B cell (primary cell): ENCODE data around the gene ARID4B. TPM values are rescaled to one million over a fixed set of nuclear protein-coding genes. Genes with fewer than 3 reads are reported as not detected.
"Not testable (repeated sequence)": the region's sequence is repeated elsewhere in the genome, so short reads cannot be mapped to it uniquely, and the experiment has no call there.

Source experiments
- ATAC-seq: fragments of 200-7000 bp; cut with Tn5 transposase; one replicate; pipeline ENCODE4 v1.10.0; 2021; ENCODE audit warnings: low read depth, mild to moderate bottlenecking, moderate number of reproducible peaks, moderate library complexity
- CTCF ChIA-PET: fragments of 350-600 bp; sonication (Branson Sonifier 250); formaldehyde crosslinking; loops from one replicate; lab custom pipeline; 2021; ENCODE audit warnings: antibody characterized with exemption, inconsistent platforms; lab: Charles Lee
- POLR2A ChIA-PET: fragments of 350-600 bp; sonication (Branson Sonifier 250); formaldehyde crosslinking; loops from one replicate; lab custom pipeline; 2021; ENCODE audit warnings: antibody characterized with exemption; lab: Charles Lee
- DNase-seq: peaks from one replicate; pipeline ENCODE4 v3.0.0; 2013
- H2AFZ ChIP-seq: 2 replicates; pipeline ENCODE4 v1.6.1; 2012; ENCODE audit warnings: mild to moderate bottlenecking, low read depth, low read length; ENCODE audit not compliant: insufficient read depth, poor library complexity, severe bottlenecking
- H3K27ac ChIP-seq, 2 donors: 1 replicate in 1 of 2; 2 replicates in 1 of 2; pipeline ENCODE4 v1.5.1; 2012 to 2013; ENCODE audit warnings: low read length in 2 of 2, mild to moderate bottlenecking in 2 of 2, moderate library complexity in 1 of 2
- H3K27me3 ChIP-seq, 4 experiments: fragments of 200-600 bp in 1 of 4; sonication (generic) in 1 of 4; replicated peaks in 1 of 4; 1 replicate in 2 of 4; 2 replicates in 2 of 4; pipeline versions ENCODE4 v1.6.1 to v1.7.0; 2013 to 2016; ENCODE audit warnings: low read length in 3 of 4, mild to moderate bottlenecking in 2 of 4, mixed read lengths in 1 of 4, moderate library complexity in 1 of 4; ENCODE audit not compliant: insufficient read depth in 4 of 4, control insufficient read depth in 3 of 4; ENCODE audit errors: control extremely low read depth in 1 of 4
- H3K36me3 ChIP-seq, 2 experiments: replicated peaks in 1 of 2; 1 replicate in 1 of 2; 2 replicates in 1 of 2; pipeline versions ENCODE4 v1.6.1 to v1.7.1; 2013; ENCODE audit warnings: low read length in 1 of 2; ENCODE audit not compliant: insufficient read depth in 2 of 2, control insufficient read depth in 1 of 2; ENCODE audit errors: control extremely low read depth in 1 of 2, extremely low read depth in 1 of 2
- H3K4me1 ChIP-seq, 2 donors: fragments of 200-600 bp in 1 of 2; sonication (generic) in 1 of 2; 1 replicate in 1 of 2; 2 replicates in 1 of 2; pipeline versions ENCODE4 v1.5.1 to v1.6.1; 2013 to 2017; ENCODE audit warnings: low read length in 2 of 2; ENCODE audit not compliant: control insufficient read depth in 2 of 2, insufficient read depth in 2 of 2
- H3K4me2 ChIP-seq: replicated peaks from 2 replicates; pipeline ENCODE3; 2012; ENCODE audit warnings: mild to moderate bottlenecking, low read depth, low read length; ENCODE audit not compliant: poor library complexity, severe bottlenecking
- H3K4me3 ChIP-seq, 5 experiments: fragments of 200-600 bp in 1 of 5; sonication (generic) in 1 of 5; 1 replicate in 3 of 5; 2 replicates in 2 of 5; pipeline versions ENCODE4 v1.5.1 to v1.7.0; 2011 to 2016; ENCODE audit warnings: low read length in 4 of 5, mild to moderate bottlenecking in 4 of 5, low read depth in 2 of 5, control low read depth in 1 of 5, moderate library complexity in 1 of 5; ENCODE audit not compliant: insufficient read depth in 1 of 5; ENCODE audit errors: control extremely low read depth in 1 of 5, extremely low read depth in 1 of 5
- H3K79me2 ChIP-seq: fragments of 200-600 bp; sonication (generic); one replicate; pipeline ENCODE4 v1.6.0; 2016; ENCODE audit warnings: low read length; ENCODE audit not compliant: control insufficient read depth, insufficient read depth
- H3K9ac ChIP-seq: fragments of 200-600 bp; sonication (generic); 2 replicates; pipeline ENCODE4 v1.6.1; 2017; ENCODE audit warnings: mild to moderate bottlenecking, low read length, moderate library complexity
- H3K9me3 ChIP-seq, 3 donors: one replicate each; pipeline versions ENCODE4 v1.6.1 to v1.7.1; 2013; ENCODE audit warnings: low read length in 2 of 3; ENCODE audit not compliant: control insufficient read depth in 2 of 3, insufficient read depth in 1 of 3; ENCODE audit errors: control extremely low read depth in 1 of 3
- H4K20me1 ChIP-seq: 2 replicates; pipeline ENCODE4 v1.6.0; 2012; ENCODE audit warnings: mild to moderate bottlenecking, low read length; ENCODE audit not compliant: insufficient read depth, control insufficient read depth, poor library complexity, severe bottlenecking
- H3K27ac Mint-ChIP-seq: one replicate; pipeline ENCODE4 v1.8.0; 2021; ENCODE audit warnings: mixed read lengths
- H3K27me3 Mint-ChIP-seq: one replicate; pipeline ENCODE4 v1.8.0; 2021; ENCODE audit warnings: mixed read lengths
- H3K4me1 Mint-ChIP-seq: one replicate; pipeline ENCODE4 v1.8.0; 2021; ENCODE audit warnings: mixed read lengths
- H3K4me3 Mint-ChIP-seq: one replicate; pipeline ENCODE4 v1.8.0; 2021; ENCODE audit warnings: mixed read lengths
- H3K9me3 Mint-ChIP-seq: one replicate; pipeline ENCODE4 v1.8.0; 2022; ENCODE audit warnings: mixed read lengths; ENCODE audit not compliant: insufficient read depth
- EZH2 ChIP-seq: IDR thresholded peaks from 2 replicates; pipeline ENCODE4 v1.6.1; 2012; ENCODE audit warnings: borderline replicate concordance, low read depth, mild to moderate bottlenecking, moderate library complexity, low read length; ENCODE audit not compliant: insufficient read depth, poor library complexity, severe bottlenecking
- WGBS: methylation state at CpG from one replicate; pipeline ENCODE4 v1.1.5; 2013; ENCODE audit warnings: missing lambda C conversion rate; ENCODE audit not compliant: insufficient coverage; 5-methylcytosine and 5-hydroxymethylcytosine counted together
- intact Hi-C: fragments of 100-400 bp; cut with micrococcal nuclease; formaldehyde crosslinking; loops from one replicate; pipeline ENCODE4 v1.10.0; 2022
- polyA plus RNA-seq: library from polyadenylated mRNA; depleted of rRNA; stranded (reverse); fragments of >200 nt; gene quantifications from 2 replicates; pipeline ENCODE4 v1.2.3, GENCODE V29; 2012
- total RNA-seq, 2 donors: library from RNA; stranded (reverse); fragments of 120-200 nt in 1 of 2; gene quantifications; 1 replicate in 1 of 2; 2 replicates in 1 of 2; pipeline versions ENCODE4 v1.2.3 to v1.2.4, GENCODE V29; 2013 to 2022
- TF ChIP-seq, protein P1 (sequence below): fragments of 200-600 bp; IDR thresholded peaks from one replicate; pipeline ENCODE4 v1.8.0; 2022; ENCODE audit warnings: antibody characterized with exemption, mild to moderate bottlenecking

The ARID4B gene
- total and polyA plus RNA-seq, 2 donors (not counting 1 experiment from before 2014, with no cell fraction given), result 13.2 to 110 TPM

DNA sequence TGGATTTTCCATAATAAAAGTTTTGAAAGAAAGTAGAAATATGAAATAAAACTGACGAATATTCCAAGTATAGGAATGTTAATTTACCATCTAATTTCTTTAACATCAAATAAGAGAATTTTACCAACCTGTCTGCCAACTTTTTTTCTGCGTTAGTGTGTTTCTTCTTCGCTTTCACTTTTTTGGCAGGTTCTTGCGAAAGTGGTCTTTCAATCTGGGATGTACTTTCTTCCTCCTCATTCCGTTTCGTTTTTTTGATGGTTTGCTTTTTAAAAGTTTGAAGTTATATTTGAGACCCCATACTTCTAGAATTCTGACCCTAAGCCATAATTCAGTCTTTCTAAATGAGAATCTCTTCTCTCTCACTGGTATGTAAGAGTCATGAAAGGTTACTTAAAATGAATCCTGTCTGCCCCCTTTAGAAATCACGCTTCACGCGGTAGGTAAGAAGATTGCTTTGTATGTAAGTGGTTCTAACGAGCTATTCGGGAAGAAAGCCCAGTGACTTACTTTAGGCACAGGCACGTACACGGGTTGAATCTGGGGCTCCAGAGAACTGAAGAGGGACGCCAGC, 167.5 kb downstream of the ARID4B start:
- peak overlapping the region; percentile 67 to 97 (median 78) for H3K4me3 ChIP-seq
- H3K27ac ChIP-seq, result peak overlapping the region; percentile 89 to 92
- DNase-seq (no peak), ATAC-seq (peak; percentile 59)
- H3K36me3 ChIP-seq, result peaks cover 4 to 24% of the 10 kb centered on the region in 2 experiments
- peaks cover 20% of the 10 kb centered on the region for H3K4me1 Mint-ChIP-seq
- POLR2A ChIA-PET, result interaction anchor here (0.5 to 2.0 kb wide), 8 partner anchors 15 to 787 kb away, joined by 3 to 12 read pairs (median 4); partner anchors contain the start of genes ARID4B, B3GALNT2, COA6 and GGPS1
- peak overlapping the region; percentile 99 for H3K9ac ChIP-seq
- H3K27me3 Mint-ChIP-seq, result no peaks in the 10 kb centered on the region
- peak overlapping the region; percentile 99 for H3K27ac Mint-ChIP-seq
- peak overlapping the region; percentile 97 for H3K4me3 Mint-ChIP-seq
- no peaks in the 10 kb centered on the region for H3K9me3 ChIP-seq
- intact Hi-C loops, result loop anchor here (2.0 to 10.0 kb wide), 5 partner anchors 56 to 788 kb away; partner anchors contain the start of genes B3GALNT2, COA6 and TARBP1
- H3K4me2 ChIP-seq, result peak overlapping the region; percentile 75
- CTCF ChIA-PET, result interaction anchor here (1.0 to 1.9 kb wide), 5 partner anchors 31 to 256 kb away, joined by 3 to 7 read pairs (median 4); no protein-coding TSS in a partner anchor
- no peaks in the 10 kb centered on the region for H3K27me3 ChIP-seq
- H2AFZ ChIP-seq, result peak overlapping the region; percentile 97
- H3K79me2 ChIP-seq, result peaks cover 52% of the 10 kb centered on the region
- H3K9me3 Mint-ChIP-seq, result no peaks in the 10 kb centered on the region
- 6% methylated on average over 9 of the region's 14 CpGs for WGBS
- TF ChIP-seq, protein P1, sequence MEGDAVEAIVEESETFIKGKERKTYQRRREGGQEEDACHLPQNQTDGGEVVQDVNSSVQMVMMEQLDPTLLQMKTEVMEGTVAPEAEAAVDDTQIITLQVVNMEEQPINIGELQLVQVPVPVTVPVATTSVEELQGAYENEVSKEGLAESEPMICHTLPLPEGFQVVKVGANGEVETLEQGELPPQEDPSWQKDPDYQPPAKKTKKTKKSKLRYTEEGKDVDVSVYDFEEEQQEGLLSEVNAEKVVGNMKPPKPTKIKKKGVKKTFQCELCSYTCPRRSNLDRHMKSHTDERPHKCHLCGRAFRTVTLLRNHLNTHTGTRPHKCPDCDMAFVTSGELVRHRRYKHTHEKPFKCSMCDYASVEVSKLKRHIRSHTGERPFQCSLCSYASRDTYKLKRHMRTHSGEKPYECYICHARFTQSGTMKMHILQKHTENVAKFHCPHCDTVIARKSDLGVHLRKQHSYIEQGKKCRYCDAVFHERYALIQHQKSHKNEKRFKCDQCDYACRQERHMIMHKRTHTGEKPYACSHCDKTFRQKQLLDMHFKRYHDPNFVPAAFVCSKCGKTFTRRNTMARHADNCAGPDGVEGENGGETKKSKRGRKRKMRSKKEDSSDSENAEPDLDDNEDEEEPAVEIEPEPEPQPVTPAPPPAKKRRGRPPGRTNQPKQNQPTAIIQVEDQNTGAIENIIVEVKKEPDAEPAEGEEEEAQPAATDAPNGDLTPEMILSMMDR, result no peak
- TF ChIP-seq EZH2, result no peak
- H4K20me1 ChIP-seq, result peaks cover 9% of the 10 kb centered on the region
- H3K4me1 ChIP-seq, result peaks cover 12 to 21% of the 10 kb centered on the region in 2 donors

DNA sequence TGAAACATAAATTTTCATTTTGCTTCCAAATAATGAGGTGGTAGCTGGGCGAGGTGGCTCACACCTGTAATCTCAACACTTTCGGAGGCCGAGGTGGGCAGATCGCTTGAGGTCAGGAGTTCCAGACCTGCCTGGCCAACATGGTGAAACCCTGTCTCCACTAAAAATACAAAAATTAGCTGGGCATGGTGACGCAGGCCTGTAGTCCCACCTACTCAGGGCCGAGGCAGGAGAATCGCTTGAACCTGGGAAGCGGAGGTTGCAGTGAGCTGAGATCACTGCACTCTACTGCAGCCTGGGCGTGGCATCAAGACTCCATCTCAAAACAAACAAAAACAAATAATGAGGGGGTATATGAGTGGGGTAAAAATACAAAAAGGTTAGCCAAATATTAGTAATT, 168.0 kb downstream of the ARID4B start:
- Mint-ChIP-seq H3K27ac (peak overlapping the region; percentile 80), H3K4me3 (peak overlapping the region; percentile 77), H3K4me1 (peaks cover 20% of the 10 kb centered on the region)
- peak overlapping the region; percentile 75 for H3K4me2 ChIP-seq
- H3K9me3 Mint-ChIP-seq, H4K20me1 ChIP-seq, H3K27me3 ChIP-seq, ATAC-seq, DNase-seq, H3K9me3 ChIP-seq, H3K27me3 Mint-ChIP-seq: not testable (repeated sequence)
- H3K27ac ChIP-seq, result peak overlapping the region; percentile 89 to 92
- H3K4me1 ChIP-seq, result peaks cover 12 to 21% of the 10 kb centered on the region in 2 donors
- peaks cover 4 to 26% of the 10 kb centered on the region in 2 experiments for H3K36me3 ChIP-seq
- CTCF ChIA-PET, result interaction anchor here (1.0 to 1.9 kb wide), 3 partner anchors 30 to 64 kb away, joined by 4 to 5 read pairs (median 4); no protein-coding TSS in a partner anchor
- 98% methylated on average over 5 of the region's 9 CpGs for WGBS
- POLR2A ChIA-PET, result interaction anchor here (1.4 to 2.0 kb wide), 2 partner anchors 28 to 32 kb away, joined by 3 to 12 read pairs; partner anchors contain the start of gene TOMM20
- H3K79me2 ChIP-seq, result peaks cover 54% of the 10 kb centered on the region
- H3K4me3 ChIP-seq, result peak overlapping the region in 2 of 5 experiments; percentile 67 to 97
- peak overlapping the region; percentile 99 for H3K9ac ChIP-seq
- peak overlapping the region; percentile 97 for H2AFZ ChIP-seq
- intact Hi-C loops, result loop anchor here (2.0 to 10.0 kb wide), 5 partner anchors 55 to 788 kb away; partner anchors contain the start of genes B3GALNT2, COA6 and TARBP1

DNA sequence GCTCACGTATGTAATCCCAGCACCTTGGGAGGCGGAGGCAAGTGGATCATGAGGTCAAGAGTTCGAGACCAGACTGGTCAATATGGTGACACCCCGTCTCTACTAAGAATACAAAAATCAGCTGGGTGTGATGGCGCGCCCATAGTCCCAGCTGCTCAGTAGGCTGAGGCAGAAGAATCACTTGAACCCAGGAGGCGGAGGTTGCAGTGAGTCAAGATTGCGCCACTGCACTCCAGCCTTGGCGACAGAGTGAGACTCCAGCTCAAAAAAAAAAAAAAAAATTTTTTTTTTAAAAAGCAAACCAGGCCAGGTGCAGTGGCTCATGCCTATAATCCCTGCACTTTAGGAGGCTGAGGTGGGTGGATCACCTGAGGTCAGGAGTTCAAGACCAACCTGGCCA, 168.7 kb downstream of the ARID4B start:
- Histone ChIP-seq H3K79me2 (peaks cover 60% of the 10 kb centered on the region), H3K36me3 (peaks cover 7 to 33% of the 10 kb centered on the region in 2 experiments), H3K4me1 (peaks cover 12 to 21% of the 10 kb centered on the region in 2 donors)
- ATAC-seq, H3K9me3 ChIP-seq, H3K27me3 ChIP-seq, H3K9me3 Mint-ChIP-seq, H3K9ac ChIP-seq, intact Hi-C loops, H3K4me3 ChIP-seq, H3K27me3 Mint-ChIP-seq, H3K27ac ChIP-seq, H2AFZ ChIP-seq, H4K20me1 ChIP-seq, H3K4me2 ChIP-seq, DNase-seq: not testable (repeated sequence)
- POLR2A ChIA-PET, result interaction anchor here (0.7 kb wide), 1 partner anchor 558 kb away, joined by 4 read pairs; no protein-coding TSS in a partner anchor
- peak overlapping the region; percentile 33 for H3K27ac Mint-ChIP-seq
- 100% methylated on average over 3 of the region's 9 CpGs for WGBS
- H3K4me3 Mint-ChIP-seq, result peak overlapping the region; percentile 11
- peaks cover 20% of the 10 kb centered on the region for H3K4me1 Mint-ChIP-seq
- CTCF ChIA-PET, result interaction anchor here (0.7 to 1.9 kb wide), 2 partner anchors 63 to 204 kb away, joined by 3 to 5 read pairs; no protein-coding TSS in a partner anchor
